HG03175 (cell line): ENCODE measurements around the gene GFRA3.
"Not testable (repeated sequence)": the region's sequence is repeated elsewhere in the genome, so short reads cannot be mapped to it uniquely, and the experiment has no call there.

Experiments used
- ATAC-seq: cut with Tn5 transposase; IDR thresholded peaks from one replicate; pipeline ENCODE4 v1.9.1; 2021; ENCODE audit warnings: mild to moderate bottlenecking, moderate library complexity; ENCODE audit not compliant: unreplicated experiment

GFRA3 gene, protein sequence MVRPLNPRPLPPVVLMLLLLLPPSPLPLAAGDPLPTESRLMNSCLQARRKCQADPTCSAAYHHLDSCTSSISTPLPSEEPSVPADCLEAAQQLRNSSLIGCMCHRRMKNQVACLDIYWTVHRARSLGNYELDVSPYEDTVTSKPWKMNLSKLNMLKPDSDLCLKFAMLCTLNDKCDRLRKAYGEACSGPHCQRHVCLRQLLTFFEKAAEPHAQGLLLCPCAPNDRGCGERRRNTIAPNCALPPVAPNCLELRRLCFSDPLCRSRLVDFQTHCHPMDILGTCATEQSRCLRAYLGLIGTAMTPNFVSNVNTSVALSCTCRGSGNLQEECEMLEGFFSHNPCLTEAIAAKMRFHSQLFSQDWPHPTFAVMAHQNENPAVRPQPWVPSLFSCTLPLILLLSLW

GRCh38 chr5:138274189-138274853 is at the start of gene GFRA3:
Gene GFRA3, minus strand, starts transcription at chr5:138274621. Its CDS starts 197 bp downstream, at chr5:138274424.
- ATAC-seq = no peak

GRCh38 chr5:138318211-138318610 is 43.8 kb upstream of the GFRA3 start:
- ATAC-seq = not testable (repeated sequence)

- no peak for ATAC-seq
Measured at GRCh38 chr5:138316355-138316754, 41.9 kb upstream of the GFRA3 start.

DNA sequence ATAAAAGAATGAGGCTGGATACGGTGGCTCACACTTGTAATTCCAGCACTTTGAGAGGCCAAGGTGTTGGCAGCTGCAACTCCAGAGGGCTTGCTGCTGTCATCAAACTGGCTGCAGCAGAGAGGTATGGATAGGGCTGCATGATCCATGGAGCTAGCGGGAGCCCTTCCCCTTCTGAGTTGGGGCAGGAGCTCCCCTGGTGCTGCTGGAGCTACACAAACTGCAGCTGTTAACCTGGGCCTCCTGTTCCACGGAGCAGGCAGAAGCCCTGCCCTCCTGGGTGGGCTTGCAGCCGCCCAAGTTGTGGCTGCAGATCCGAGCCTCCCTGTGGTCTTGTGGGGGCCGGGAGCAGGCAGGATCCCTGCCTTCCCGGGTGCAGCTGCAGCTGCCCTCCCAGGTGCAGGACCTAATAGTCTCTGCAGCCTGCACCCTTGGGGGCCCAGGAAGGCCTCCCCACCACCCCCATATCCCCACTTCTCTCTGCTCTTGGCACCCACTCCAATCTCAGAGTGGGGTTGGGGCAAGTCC is 41.4 kb upstream of the GFRA3 start:
- ATAC-seq = no peak

- ATAC-seq = no peak
Measured at GRCh38 chr5:138305797-138306196, 31.4 kb upstream of the GFRA3 start.

DNA sequence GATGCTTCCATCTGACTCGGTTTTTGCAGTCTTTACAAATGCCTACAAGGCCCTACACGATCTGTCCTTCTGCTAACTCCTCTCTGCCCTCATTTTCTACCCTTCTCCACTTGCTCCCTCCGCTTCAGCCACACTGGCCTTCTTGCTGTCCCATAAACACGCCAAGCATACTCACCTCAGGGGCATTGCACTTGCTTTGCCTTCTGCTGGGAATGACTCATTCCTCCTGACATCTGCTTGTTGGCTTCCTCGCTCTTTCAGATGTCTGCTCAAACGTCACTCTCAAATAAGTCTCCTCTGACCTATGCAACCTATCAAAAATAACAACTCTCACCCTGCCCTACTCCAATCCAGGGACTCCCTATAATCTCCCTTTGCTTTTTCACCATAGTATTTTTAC is 29.0 kb upstream of the GFRA3 start:
- ATAC-seq = no peak

DNA sequence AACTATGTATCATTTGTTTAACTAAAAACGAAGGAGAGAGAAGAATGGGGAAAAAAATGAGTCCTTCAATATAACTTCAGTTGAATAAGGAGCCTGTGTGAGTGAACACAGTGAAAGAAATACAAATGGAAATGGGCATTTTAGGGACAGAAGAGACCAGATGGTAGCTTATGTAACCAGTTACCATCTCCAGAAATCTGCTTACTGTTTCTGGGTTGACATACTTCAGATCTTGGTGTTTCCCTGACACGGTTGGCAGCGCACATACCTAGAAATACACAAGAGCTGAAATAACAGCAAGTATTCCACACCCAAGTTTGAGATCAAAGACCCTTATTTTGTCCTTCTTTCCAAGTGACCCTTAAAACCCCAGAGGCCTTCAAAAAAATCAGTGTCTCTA is 14.9 kb upstream of the GFRA3 start:
- no peak for ATAC-seq

DNA sequence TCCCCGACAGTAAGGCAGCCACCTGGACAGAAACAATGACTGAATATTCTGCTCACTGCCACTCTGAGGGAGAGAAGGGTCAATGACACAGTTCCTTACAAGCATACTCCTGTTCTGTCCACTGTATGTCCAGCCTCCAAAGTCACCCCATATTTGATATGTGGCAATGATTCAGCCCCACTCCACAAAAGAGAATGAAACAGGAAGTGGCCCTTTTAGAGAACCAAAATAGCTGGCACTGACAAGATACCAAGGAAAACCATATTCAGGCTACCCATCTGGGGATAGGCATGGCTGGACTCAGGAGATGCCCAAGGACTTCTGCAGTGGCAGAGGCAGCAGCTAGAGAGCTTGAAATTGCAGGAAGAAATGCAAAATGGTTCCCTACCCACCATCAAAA is 12.8 kb upstream of the GFRA3 start:
- ATAC-seq = no peak

GRCh38 chr5:138282920-138283742 is 8.7 kb upstream of the GFRA3 start:
- no peak for ATAC-seq

DNA sequence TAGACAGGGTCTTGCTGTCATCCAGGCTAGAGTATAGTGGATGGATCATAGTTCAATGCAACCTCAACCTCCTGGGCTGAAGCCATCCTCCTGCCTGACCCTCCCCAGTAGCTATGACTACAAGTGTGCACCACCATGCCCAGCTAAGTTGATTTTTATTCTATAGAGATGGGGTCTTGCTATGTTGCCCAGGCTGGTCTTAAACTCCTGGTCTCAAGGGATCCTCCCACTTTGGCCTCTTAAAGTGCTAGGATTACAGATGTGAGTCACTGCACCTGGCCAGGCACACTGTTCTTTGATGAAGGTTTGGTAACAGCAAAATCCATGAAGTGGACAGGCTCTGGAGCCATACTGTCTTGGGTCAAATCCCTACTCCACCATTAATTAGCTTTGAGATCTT is 6.5 kb upstream of the GFRA3 start:
- ATAC-seq = no peak

- no peak for ATAC-seq
Measured at GRCh38 chr5:138276402-138277054, 2.1 kb upstream of the GFRA3 start.

GRCh38 chr5:138275895-138276294 is 1.5 kb upstream of the GFRA3 start:
- ATAC-seq = no peak

DNA sequence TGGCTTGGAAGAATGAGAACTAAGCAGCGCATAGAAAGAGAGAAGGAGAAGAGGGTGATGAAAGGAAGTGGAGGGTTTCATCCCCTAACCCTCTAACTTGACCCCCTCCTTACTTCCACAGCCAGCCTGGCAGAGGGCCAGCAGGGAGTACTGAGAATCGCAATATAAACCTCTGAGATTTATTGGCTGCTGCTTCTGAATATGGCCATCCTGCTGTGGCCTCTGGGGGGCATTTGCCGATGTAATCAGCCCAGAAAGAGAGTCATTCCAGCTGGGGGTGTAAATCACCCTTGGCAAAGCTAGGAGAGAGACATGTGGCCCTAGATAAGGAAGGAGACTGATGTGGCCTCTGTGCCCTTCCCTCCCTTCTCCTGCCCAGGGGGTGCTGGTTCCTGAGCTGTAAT is 960 bp upstream of the GFRA3 start:
- ATAC-seq = no peak

- no peak for ATAC-seq
Measured at GRCh38 chr5:138273834-138274188, 610 bp downstream of the GFRA3 start.

- no peak for ATAC-seq
Measured at GRCh38 chr5:138272681-138273080, 1.7 kb downstream of the GFRA3 start.

DNA sequence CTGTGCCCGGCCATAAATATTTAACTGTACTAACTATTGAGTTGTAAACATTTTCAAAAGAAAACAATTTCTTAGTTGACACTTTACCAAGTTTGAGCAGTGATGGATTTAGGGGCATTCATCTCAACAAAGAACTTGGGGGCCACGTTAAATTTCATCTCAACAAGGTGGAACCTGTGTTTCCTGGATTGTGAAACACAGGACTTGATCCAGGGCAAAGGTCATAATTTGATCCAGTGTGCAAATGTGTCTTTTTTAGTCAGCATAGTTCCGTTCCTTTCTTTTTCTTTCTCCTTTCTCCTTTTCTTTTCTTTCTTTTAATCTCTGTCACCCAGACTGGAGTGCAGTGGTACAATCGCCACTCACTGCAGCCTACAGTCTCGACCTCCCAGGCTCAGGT is 3.1 kb downstream of the GFRA3 start:
- no peak for ATAC-seq

DNA sequence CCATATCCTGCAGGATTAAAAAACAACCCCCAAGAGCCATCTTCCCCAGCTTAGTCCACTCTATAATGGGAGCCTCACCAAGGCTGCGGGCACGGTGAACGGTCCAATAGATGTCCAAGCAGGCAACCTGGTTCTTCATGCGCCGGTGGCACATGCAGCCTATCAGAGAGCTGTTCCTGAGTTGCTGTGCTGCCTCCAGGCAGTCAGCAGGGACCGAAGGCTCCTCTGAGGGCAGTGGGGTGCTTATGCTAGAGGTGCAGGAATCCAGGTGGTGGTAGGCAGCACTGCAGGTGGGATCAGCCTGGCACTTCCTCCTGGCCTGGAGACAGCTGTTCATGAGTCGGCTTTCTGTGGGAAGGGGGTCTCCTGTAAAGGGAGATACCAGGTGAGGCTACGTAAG is 10.2 kb downstream of the GFRA3 start:
- no peak for ATAC-seq

DNA sequence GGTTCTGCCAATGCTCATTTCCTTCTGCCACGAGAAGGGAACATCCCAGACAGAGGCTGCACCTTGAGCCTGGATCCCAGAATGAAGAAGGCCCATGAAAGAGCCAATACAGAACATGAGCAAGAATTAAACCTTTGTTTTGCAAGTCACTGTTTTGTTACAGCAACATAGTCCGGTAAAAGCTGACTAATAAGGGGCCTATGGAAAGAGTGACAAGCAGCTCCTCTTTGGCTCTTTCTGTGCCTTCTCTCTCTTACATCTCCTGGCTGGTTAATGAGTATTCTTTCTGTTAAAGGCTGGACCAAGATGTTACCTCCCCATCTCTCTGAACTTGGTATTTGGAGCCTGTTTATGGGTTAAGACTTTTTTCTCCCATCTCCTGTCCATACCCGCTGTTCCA is 10.8 kb downstream of the GFRA3 start:
- ATAC-seq = no peak

DNA sequence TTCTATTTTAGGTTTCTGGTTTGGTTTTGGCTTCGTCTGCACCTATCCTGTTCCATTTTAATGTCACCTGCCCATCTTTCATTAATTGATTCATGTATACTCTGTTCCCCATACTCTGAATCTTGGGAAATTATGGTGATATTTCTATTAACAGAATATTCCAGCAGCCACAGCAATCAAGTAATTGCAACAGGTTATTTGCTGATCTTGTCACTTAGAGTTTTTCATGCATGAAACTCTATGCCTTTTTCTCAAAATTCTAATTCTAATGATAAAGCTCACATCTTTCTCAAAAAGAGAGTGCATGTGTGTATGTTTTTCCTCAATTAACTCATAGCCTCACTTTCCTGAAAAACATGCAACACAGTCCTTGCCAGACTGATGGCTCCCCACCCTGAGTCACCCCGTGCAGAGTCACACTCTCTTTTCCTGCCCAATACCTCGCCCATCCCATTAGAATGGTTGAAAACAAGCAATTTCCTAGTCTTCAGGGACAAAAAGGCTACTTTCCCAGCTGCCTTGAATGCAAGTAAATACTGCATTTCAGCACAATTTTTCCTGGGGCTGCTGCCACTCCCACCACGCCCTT is 15.6 kb downstream of the GFRA3 start:
- no peak for ATAC-seq

- ATAC-seq = no peak
Measured at GRCh38 chr5:138257583-138257982, 16.8 kb downstream of the GFRA3 start.

- ATAC-seq = no peak
Measured at GRCh38 chr5:138252944-138253343, 21.5 kb downstream of the GFRA3 start.
